Esophagus (tissue), 2 donors: Measurements from ENCODE around the gene ADARB2. TPM values are rescaled to one million over a fixed set of nuclear protein-coding genes. Genes with fewer than 3 reads are reported as not detected.

Source experiments
- H3K27ac ChIP-seq, 2 donors: one replicate each; pipeline ENCODE4 v1.5.1; 2013; ENCODE audit warnings: low read depth in 2 of 2, mild to moderate bottlenecking in 2 of 2, inconsistent platforms in 1 of 2, low read length in 1 of 2, moderate library complexity in 1 of 2
- H3K27me3 ChIP-seq, 2 donors: one replicate each; pipeline ENCODE4 v1.6.1; 2013; ENCODE audit warnings: low read length in 2 of 2, control low read depth in 1 of 2, mild to moderate bottlenecking in 1 of 2; ENCODE audit not compliant: insufficient read depth in 2 of 2, control insufficient read depth in 1 of 2
- H3K36me3 ChIP-seq, 2 donors: one replicate each; pipeline ENCODE4 v1.6.1; 2013; ENCODE audit warnings: low read length in 1 of 2; ENCODE audit not compliant: control insufficient read depth in 2 of 2, insufficient read depth in 2 of 2
- H3K4me1 ChIP-seq, 2 donors: one replicate each; pipeline ENCODE4 v1.6.1; 2013; ENCODE audit warnings: low read length in 1 of 2; ENCODE audit not compliant: control insufficient read depth in 2 of 2, insufficient read depth in 2 of 2
- H3K4me3 ChIP-seq, 2 donors: one replicate each; pipeline ENCODE4 v1.5.1; 2013; ENCODE audit warnings: low read length in 2 of 2, mild to moderate bottlenecking in 2 of 2, low read depth in 1 of 2, moderate library complexity in 1 of 2
- H3K9me3 ChIP-seq, 2 donors: one replicate each; pipeline ENCODE4 v1.6.1; 2013; ENCODE audit warnings: mild to moderate bottlenecking in 2 of 2, low read depth in 1 of 2, low read length in 1 of 2, moderate library complexity in 1 of 2; ENCODE audit not compliant: control insufficient read depth in 2 of 2, insufficient read depth in 1 of 2
- WGBS, 2 donors: extraction: QIAGEN DNeasy Blood & Tissue Kit; methylation state at CpG; one replicate each; pipeline ENCODE4 v1.1.7; 2013; 5-methylcytosine and 5-hydroxymethylcytosine counted together
- polyA plus RNA-seq, 2 donors: library from polyadenylated mRNA; stranded (reverse); fragments of 200-250 nt; gene quantifications; one replicate each; pipeline ENCODE4 v1.2.3, GENCODE V29; 2013
- donor health status: healthy with polysubstance abuse.
- donor health status: Bipolar disorder and iron deficiency.

The ADARB2 gene
- polyA plus RNA-seq, 2 donors, result 0.33 to 0.65 TPM

DNA sequence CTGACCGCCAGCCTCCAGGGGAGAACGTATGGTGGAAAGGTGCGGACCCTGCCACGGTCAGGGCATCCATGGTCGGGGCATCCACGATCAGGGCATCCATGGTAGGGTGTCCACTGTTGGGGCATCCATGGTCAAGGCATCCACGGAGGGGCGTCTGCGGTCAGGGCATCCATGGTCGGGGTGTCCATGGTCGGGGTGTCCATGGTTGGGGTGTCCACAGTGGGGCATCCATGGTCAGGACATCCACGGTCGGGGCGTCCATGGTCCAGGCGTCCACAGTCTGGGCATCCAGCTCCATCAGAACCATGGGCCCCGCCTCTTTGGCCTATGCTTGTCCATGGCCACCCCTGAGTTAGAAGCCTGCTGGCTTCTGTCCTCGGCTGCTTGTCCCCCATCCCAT lies 148.1 kb downstream of the ADARB2 start:
- H3K4me1 ChIP-seq, result no peaks in the 10 kb centered on the region
- H3K27me3 ChIP-seq, result no peaks in the 10 kb centered on the region
- H3K27ac ChIP-seq, result no peak overlapping the region
- no peaks in the 10 kb centered on the region for H3K36me3 ChIP-seq
- H3K4me3 ChIP-seq, result no peak overlapping the region
- 94 to 95% methylated on average over 17 of the region's 17 CpGs for WGBS, 2 donors
- H3K9me3 ChIP-seq, result peaks cover 0 to 4% of the 10 kb centered on the region in 2 donors

DNA sequence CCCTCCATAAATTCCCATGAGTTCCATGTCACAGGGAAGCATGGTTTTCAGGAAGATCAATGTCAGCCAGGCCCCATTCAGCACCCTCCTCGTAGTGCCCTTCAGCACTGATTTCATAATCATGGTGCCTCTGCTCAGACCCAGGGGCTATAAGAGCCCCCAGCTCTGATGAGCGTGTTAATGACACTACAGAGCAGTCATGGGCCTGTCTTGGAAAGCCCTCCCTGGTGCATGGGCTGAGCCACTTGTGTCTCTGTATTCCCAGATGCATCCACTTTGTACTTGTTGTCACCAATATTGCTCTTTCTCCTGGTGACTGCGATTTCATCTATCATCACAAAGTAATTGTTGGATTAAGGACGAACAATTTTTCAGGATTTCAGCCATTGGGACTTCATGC lies 154.6 kb downstream of the ADARB2 start:
- H3K27me3 ChIP-seq, result no peaks in the 10 kb centered on the region
- no peak overlapping the region for H3K4me3 ChIP-seq
- WGBS, 2 donors, result 62 to 71% methylated on average over 4 of the region's 4 CpGs
- no peak overlapping the region for H3K27ac ChIP-seq
- H3K9me3 ChIP-seq, result peaks cover 0 to under 1% of the 10 kb centered on the region in 2 donors
- H3K4me1 ChIP-seq, result no peaks in the 10 kb centered on the region
- H3K36me3 ChIP-seq, result no peaks in the 10 kb centered on the region

DNA sequence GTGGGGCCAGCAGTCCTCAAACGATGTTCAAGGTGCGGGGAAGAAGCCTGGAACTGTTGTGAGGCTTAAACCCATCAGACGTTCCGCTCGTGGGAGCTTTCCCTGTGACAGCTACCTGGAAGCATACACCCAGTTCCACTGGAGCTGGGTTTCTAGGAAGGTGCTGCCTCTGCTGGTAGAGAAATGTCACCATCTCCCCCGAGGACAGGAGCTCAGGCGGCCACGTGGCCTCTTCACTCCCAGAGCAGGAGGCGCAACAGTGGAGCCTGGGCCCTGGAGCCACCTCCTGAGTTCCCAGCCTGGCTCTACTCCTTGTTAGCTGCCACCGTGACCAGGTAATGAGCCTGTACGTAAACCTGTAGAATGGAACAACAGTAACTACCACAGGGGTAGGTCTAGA lies 156.1 kb downstream of the ADARB2 start:
- H3K4me1 ChIP-seq, result no peaks in the 10 kb centered on the region
- WGBS, 2 donors, result 57 to 63% methylated on average over 11 of the region's 11 CpGs
- no peak overlapping the region for H3K4me3 ChIP-seq
- H3K27me3 ChIP-seq, result no peaks in the 10 kb centered on the region
- no peaks in the 10 kb centered on the region for H3K36me3 ChIP-seq
- no peak overlapping the region for H3K27ac ChIP-seq
- no peaks in the 10 kb centered on the region for H3K9me3 ChIP-seq

DNA sequence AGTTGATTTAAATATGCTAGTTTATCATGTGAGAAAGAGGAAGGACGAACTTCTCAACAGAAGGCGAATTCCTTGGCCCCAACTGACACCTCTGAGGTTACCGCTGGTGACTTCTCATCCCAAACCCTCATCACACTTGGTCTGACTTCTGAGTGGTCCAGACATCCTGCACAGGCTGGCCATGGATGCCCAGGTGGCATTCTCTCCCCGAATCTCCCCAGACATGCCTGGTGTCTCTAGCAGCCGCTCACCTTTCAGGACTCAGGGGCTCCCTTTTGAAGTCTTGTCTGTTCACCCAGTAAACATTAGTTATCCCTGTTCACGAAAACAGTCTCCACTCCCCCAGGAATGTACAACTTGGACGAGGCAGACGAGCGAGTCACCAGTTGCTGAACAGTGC lies 157.7 kb downstream of the ADARB2 start:
- Histone ChIP-seq H3K36me3 (no peaks in the 10 kb centered on the region), H3K9me3 (no peaks in the 10 kb centered on the region), H3K4me3 (no peak overlapping the region), H3K27ac (no peak overlapping the region), H3K4me1 (no peaks in the 10 kb centered on the region), H3K27me3 (no peaks in the 10 kb centered on the region)
- WGBS, 2 donors, result 56 to 62% methylated on average over 9 of the region's 9 CpGs

DNA sequence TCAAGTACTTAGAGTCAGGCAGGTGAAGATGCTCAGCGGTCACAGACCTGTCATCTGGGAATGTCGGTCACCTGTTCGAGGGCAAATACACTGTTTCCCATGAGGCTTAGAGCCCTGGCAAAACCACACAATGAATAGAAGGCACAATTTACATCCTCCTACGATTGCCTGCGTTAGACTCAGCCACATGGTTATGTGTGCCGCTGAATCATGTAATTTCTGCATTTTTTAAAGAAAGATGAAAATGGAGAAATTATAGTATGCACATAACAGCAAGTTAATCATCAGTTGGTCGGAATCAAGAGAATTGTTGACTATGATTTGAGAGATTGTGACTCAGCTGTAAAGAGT lies 158.2 kb downstream of the ADARB2 start:
- no peaks in the 10 kb centered on the region for H3K9me3 ChIP-seq
- no peaks in the 10 kb centered on the region for H3K27me3 ChIP-seq
- 79 to 82% methylated on average over 7 of the region's 7 CpGs for WGBS, 2 donors
- no peaks in the 10 kb centered on the region for H3K36me3 ChIP-seq
- H3K4me3 ChIP-seq, result no peak overlapping the region
- no peak overlapping the region for H3K27ac ChIP-seq
- no peaks in the 10 kb centered on the region for H3K4me1 ChIP-seq

DNA sequence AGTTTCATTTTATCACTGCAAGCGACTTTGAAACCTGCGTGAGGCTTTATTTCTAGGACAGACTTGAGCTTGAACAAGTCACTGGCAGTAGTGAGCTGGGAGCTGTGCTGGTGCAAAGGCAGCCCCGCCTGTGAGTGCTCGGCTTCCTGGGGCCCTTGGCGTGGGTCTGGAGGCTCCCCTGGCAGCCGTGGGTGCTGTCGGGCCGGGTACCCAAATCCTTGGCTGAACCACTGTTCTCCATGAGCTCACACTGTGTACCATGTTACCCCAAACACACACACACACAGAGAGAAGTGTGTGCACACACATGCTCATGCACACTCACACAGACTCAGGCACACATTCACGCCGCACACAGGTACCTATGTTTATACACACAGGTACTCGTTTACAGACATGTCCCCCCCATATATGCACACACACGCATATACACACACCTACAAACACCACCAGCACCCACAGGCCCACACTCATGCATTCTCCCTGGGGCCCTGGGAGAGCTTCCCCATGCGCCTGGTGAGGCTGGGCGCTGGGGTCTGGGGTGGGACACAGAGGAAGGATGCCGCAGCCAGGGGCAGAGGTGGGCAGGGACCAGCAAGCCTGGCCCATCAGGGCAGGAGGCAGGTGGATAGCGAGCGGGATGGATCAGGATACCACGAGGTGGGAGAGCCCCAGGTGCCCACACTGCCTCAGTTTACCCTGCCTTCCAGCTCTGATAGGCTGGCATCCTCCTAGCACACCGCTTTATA lies 158.8 kb downstream of the ADARB2 start:
- Histone ChIP-seq H3K4me1 (no peaks in the 10 kb centered on the region), H3K9me3 (no peaks in the 10 kb centered on the region), H3K36me3 (no peaks in the 10 kb centered on the region), H3K27ac (no peak overlapping the region), H3K4me3 (no peak overlapping the region), H3K27me3 (no peaks in the 10 kb centered on the region)
- 83% methylated on average over 19 of the region's 19 CpGs for WGBS, 2 donors

DNA sequence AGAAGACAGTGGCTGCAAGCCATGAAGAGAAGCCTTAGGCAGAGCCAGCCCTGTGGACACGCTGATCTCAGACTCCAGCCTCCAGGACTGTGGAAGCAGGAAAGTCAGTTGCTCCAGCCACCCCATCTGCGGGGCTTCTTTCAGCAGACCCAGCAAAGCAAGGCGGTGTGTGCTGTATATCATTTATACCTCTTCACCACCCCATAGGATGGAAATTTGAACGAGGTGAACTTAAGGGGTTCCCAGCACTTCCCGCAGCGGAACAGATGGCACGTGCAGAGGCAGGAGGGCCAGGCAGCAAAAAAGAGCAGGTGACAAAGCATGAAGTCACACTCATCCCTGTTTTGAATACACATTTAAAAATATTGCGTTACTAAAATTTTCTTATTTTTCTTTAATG lies 159.4 kb downstream of the ADARB2 start:
- Histone ChIP-seq H3K27me3 (no peaks in the 10 kb centered on the region), H3K36me3 (no peaks in the 10 kb centered on the region), H3K27ac (no peak overlapping the region), H3K9me3 (no peaks in the 10 kb centered on the region), H3K4me1 (no peaks in the 10 kb centered on the region), H3K4me3 (no peak overlapping the region)
- 83% methylated on average over 8 of the region's 8 CpGs for WGBS, 2 donors

DNA sequence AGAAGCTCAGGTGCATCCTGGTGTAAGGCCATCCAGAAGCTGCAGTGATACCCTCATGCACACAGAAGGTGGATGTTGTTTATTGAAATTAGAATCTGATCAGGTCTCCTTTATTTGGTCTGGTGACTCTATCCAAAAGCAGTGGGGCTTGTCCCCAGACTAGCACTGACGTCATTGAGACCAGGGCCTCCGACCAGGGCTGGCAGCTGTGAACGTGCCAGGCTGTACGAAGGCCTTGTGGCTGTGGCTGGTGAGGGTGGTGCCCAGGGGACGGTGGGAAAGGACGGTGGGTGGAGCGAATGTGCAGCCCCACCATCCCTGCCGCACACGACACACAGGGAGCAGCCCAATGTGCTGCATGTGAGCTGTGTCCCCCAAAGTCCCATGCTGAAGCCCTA lies 160.0 kb downstream of the ADARB2 start:
- no peaks in the 10 kb centered on the region for H3K36me3 ChIP-seq
- H3K9me3 ChIP-seq, result no peaks in the 10 kb centered on the region
- H3K4me1 ChIP-seq, result no peaks in the 10 kb centered on the region
- no peak overlapping the region for H3K27ac ChIP-seq
- 81 to 86% methylated on average over 9 of the region's 9 CpGs for WGBS, 2 donors
- H3K27me3 ChIP-seq, result no peaks in the 10 kb centered on the region
- no peak overlapping the region for H3K4me3 ChIP-seq

DNA sequence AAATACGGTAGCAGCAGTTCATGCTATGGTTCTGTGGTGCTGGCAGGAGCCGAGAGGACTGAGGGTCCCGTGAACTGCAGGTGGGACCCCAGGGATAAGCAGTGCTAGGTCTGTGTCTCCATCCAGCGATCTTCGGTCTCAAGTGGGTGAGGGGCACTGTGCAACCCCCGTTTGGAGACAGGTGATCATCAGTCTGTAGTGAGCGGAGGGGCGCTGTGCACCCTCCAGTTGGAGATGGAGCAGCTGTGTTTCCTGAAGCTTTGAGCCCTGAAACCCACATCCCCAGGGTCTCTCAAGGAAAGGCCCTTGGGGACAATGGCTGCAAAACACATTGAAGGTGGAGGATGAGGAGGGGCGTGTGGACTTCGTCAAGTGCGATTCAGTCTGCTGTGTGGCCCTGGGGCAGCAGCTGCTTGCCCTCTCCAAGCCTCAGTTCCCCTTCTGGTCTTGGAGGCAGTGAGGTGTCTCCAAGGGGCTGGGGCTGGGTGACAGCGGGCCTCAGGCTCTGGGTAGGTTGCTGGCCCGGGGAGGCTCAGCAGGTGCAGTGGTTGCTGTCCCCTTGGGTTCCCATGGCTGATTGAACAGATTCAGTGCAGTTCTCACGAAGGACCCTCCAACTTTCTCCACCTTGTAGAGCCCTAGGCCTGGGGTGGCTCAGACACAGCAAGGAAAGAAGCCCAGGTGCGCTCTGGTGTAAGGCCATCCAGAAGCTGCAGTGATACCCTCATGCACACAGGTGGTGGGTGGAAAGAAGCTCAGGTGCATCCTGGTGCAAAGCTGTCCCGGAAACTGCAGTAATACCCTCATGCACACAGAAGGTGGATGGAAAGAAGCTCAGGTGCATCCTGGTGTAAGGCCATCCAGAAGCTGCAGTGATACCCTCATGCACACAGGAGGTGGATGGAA lies 160.6 kb downstream of the ADARB2 start:
- H3K27ac ChIP-seq, result no peak overlapping the region
- no peak overlapping the region for H3K4me3 ChIP-seq
- no peaks in the 10 kb centered on the region for H3K27me3 ChIP-seq
- 80 to 83% methylated on average over 16 of the region's 16 CpGs for WGBS, 2 donors
- no peaks in the 10 kb centered on the region for H3K4me1 ChIP-seq
- H3K36me3 ChIP-seq, result no peaks in the 10 kb centered on the region
- H3K9me3 ChIP-seq, result no peaks in the 10 kb centered on the region
